Neural progenitor cell (in vitro differentiated cells): ENCODE data around the gene SLC2A13. TPM values are rescaled to one million over a fixed set of nuclear protein-coding genes. Genes with fewer than 3 reads are reported as not detected.

ENCODE experiments used
- DNase-seq: peaks from one replicate; pipeline ENCODE4 v3.0.0-alpha.2; 2016; ENCODE audit warnings: low spot score
- H2AFZ ChIP-seq: fragments of 200-600 bp; sonication (generic); replicated peaks from 2 replicates; pipeline ENCODE4 v1.6.1; 2016; ENCODE audit warnings: antibody characterized with exemption
- H3F3A ChIP-seq: fragments of 200-600 bp; sonication (generic); 2 replicates; pipeline ENCODE4 v1.6.1; 2016; ENCODE audit warnings: antibody characterized with exemption, low read depth
- H3K27ac ChIP-seq: fragments of 200-600 bp; sonication (generic); 2 replicates; pipeline ENCODE4 v1.5.1; 2016; ENCODE audit warnings: mild to moderate bottlenecking
- H3K27me3 ChIP-seq: fragments of 200-600 bp; sonication (generic); 2 replicates; pipeline ENCODE4 v1.6.1; 2016; ENCODE audit warnings: mild to moderate bottlenecking, moderate library complexity
- H3K36me3 ChIP-seq: fragments of 200-600 bp; sonication (generic); 2 replicates; pipeline ENCODE4 v1.5.1; 2016
- H3K4me1 ChIP-seq: fragments of 200-600 bp; sonication (generic); 2 replicates; pipeline ENCODE4 v1.6.1; 2016; ENCODE audit warnings: mixed run types
- H3K4me2 ChIP-seq: fragments of 200-600 bp; sonication (generic); 2 replicates; pipeline ENCODE4 v1.6.1; 2016
- H3K4me3 ChIP-seq: fragments of 200-600 bp; sonication (generic); 2 replicates; pipeline ENCODE4 v1.5.1; 2016
- H3K79me2 ChIP-seq: fragments of 200-600 bp; sonication (generic); 2 replicates; pipeline ENCODE4 v1.6.1; 2016; ENCODE audit warnings: low read depth
- H3K9ac ChIP-seq: fragments of 200-600 bp; sonication (generic); 2 replicates; pipeline ENCODE4 v1.6.1; 2016
- H3K9me3 ChIP-seq: fragments of 200-600 bp; sonication (generic); 2 replicates; pipeline ENCODE4 v1.5.1; 2016; ENCODE audit warnings: low read depth
- H4K20me1 ChIP-seq: fragments of 200-600 bp; sonication (generic); 2 replicates; pipeline ENCODE4 v1.6.1; 2016; ENCODE audit warnings: low read depth
- H3K27ac Mint-ChIP-seq: 3 replicates; pipeline ENCODE4 v1.8.0; 2021; ENCODE audit warnings: mixed read lengths
- H3K27me3 Mint-ChIP-seq: 2 replicates; pipeline ENCODE4 v1.8.0; 2022; ENCODE audit warnings: low read depth, mild to moderate bottlenecking, inconsistent platforms, moderate library complexity, mixed read lengths; ENCODE audit not compliant: insufficient read depth
- H3K36me3 Mint-ChIP-seq: 3 replicates; pipeline ENCODE4 v1.8.0; 2021; ENCODE audit warnings: mixed read lengths
- H3K4me1 Mint-ChIP-seq: 3 replicates; pipeline ENCODE4 v1.8.0; 2021; ENCODE audit warnings: mixed read lengths
- H3K4me3 Mint-ChIP-seq: 3 replicates; pipeline ENCODE4 v1.8.0; 2021; ENCODE audit warnings: mild to moderate bottlenecking, moderate library complexity, mixed read lengths
- H3K9me3 Mint-ChIP-seq: 3 replicates; pipeline ENCODE4 v1.8.0; 2020; ENCODE audit warnings: mixed read lengths
- EZH2 ChIP-seq: fragments of 200-600 bp; sonication (generic); IDR thresholded peaks from 2 replicates; pipeline ENCODE4 v1.6.1; 2017; ENCODE audit warnings: antibody characterized with exemption, mild to moderate bottlenecking, moderate library complexity
- EZH2phosphoT487 ChIP-seq: fragments of 200-600 bp; sonication (generic); IDR thresholded peaks from 2 replicates; pipeline ENCODE4 v1.6.1; 2017; ENCODE audit warnings: antibody characterized with exemption
- total RNA-seq: library from RNA; depleted of rRNA; stranded (reverse); fragments of >200 nt; gene quantifications from 2 replicates; pipeline ENCODE4 v1.2.3, GENCODE V29; 2015; ENCODE audit warnings: low replicate concordance
- TF ChIP-seq, protein P1 (sequence below): fragments of 200-600 bp; sonication (generic); IDR thresholded peaks from 2 replicates; pipeline ENCODE4 v1.5.1; 2017; ENCODE audit warnings: antibody characterized with exemption, mild to moderate bottlenecking

Gene SLC2A13
- total RNA-seq, 1 donor from 2014 or later: 11.1 TPM

- Mint-ChIP-seq H3K4me3 (no peak overlapping the region), H3K9me3 (no peaks in the 10 kb centered on the region), H3K27me3 (no peaks in the 10 kb centered on the region), H3K27ac (no peak overlapping the region), H3K4me1 (peaks cover 14% of the 10 kb centered on the region), H3K36me3 (no peaks in the 10 kb centered on the region)
- Histone ChIP-seq H3F3A (no peaks in the 10 kb centered on the region), H3K4me2 (no peak overlapping the region), H3K9me3 (no peaks in the 10 kb centered on the region), H3K4me3 (no peak overlapping the region), H2AFZ (no peak overlapping the region), H3K36me3 (no peaks in the 10 kb centered on the region), H4K20me1 (no peaks in the 10 kb centered on the region), H3K27ac (no peak overlapping the region), H3K79me2 (no peaks in the 10 kb centered on the region), H3K4me1 (no peaks in the 10 kb centered on the region), H3K9ac (no peak overlapping the region), H3K27me3 (no peaks in the 10 kb centered on the region)
- TF ChIP-seq EZH2 (no peak), EZH2phosphoT487 (no peak)
- TF ChIP-seq, protein P1, sequence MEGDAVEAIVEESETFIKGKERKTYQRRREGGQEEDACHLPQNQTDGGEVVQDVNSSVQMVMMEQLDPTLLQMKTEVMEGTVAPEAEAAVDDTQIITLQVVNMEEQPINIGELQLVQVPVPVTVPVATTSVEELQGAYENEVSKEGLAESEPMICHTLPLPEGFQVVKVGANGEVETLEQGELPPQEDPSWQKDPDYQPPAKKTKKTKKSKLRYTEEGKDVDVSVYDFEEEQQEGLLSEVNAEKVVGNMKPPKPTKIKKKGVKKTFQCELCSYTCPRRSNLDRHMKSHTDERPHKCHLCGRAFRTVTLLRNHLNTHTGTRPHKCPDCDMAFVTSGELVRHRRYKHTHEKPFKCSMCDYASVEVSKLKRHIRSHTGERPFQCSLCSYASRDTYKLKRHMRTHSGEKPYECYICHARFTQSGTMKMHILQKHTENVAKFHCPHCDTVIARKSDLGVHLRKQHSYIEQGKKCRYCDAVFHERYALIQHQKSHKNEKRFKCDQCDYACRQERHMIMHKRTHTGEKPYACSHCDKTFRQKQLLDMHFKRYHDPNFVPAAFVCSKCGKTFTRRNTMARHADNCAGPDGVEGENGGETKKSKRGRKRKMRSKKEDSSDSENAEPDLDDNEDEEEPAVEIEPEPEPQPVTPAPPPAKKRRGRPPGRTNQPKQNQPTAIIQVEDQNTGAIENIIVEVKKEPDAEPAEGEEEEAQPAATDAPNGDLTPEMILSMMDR: no peak
- no peak for DNase-seq
Observed at GRCh38 chr12:40055776-40056175, 50.1 kb downstream of the SLC2A13 start.

GRCh38 chr12:40055228-40055579 is 50.7 kb downstream of the SLC2A13 start:
- Histone ChIP-seq H2AFZ (no peak overlapping the region), H3K4me2 (no peak overlapping the region)

DNA sequence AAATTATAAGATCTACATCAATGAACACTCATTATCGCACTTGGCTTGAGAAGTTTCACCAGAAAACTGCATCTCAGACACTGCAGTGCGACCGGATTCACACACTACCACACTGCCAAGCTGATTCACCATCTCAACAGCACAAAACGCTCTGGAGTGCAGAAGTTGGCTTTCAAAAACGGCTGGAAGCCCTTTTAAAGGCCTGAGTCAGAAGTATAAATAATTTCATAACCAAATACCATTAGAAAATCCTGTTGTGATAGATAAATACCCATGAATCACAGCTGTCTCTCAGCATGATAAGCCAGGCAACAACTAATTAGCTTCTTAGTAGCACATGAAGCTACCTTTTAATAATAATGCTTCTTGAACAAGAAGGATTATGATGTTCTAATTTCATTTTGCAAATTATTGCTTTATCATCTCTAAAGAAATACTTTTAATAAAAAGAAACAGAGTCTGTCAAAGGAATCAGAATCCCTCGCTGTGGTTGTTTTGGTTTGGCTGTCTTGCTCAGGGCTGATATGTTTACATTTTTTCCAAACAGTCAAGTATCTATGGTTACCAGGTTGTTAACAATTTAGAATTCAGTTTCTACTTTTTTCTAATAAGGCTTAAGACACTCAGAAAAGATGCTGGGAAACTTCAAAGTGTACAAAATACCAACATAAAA is 51.2 kb downstream of the SLC2A13 start:
- H3K36me3 Mint-ChIP-seq: no peaks in the 10 kb centered on the region
- H3K36me3 ChIP-seq: no peaks in the 10 kb centered on the region
- no peak overlapping the region for H2AFZ ChIP-seq
- H3K9ac ChIP-seq: no peak overlapping the region
- peak overlapping the region; percentile 76 for H3K27ac Mint-ChIP-seq
- H3K4me3 ChIP-seq: no peak overlapping the region
- no peaks in the 10 kb centered on the region for H3K4me1 ChIP-seq
- no peaks in the 10 kb centered on the region for H3K9me3 Mint-ChIP-seq
- no peak overlapping the region for H3K4me2 ChIP-seq
- DNase-seq: no peak
- H3K79me2 ChIP-seq: no peaks in the 10 kb centered on the region
- no peaks in the 10 kb centered on the region for H3F3A ChIP-seq
- peaks cover 14% of the 10 kb centered on the region for H3K4me1 Mint-ChIP-seq
- H3K9me3 ChIP-seq: no peaks in the 10 kb centered on the region
- TF ChIP-seq EZH2 (no peak), EZH2phosphoT487 (no peak)
- TF ChIP-seq, protein P1: no peak
- no peaks in the 10 kb centered on the region for H3K27me3 ChIP-seq
- no peak overlapping the region for H3K27ac ChIP-seq
- no peaks in the 10 kb centered on the region for H4K20me1 ChIP-seq
- no peak overlapping the region for H3K4me3 Mint-ChIP-seq
- H3K27me3 Mint-ChIP-seq: no peaks in the 10 kb centered on the region

More at GRCh38 chr12:40055228-40055579, 50.7 kb downstream of the SLC2A13 start:
- TF ChIP-seq EZH2phosphoT487 (no peak), EZH2 (no peak)
- TF ChIP-seq, protein P1: no peak
- H3K27me3 ChIP-seq: no peaks in the 10 kb centered on the region
- no peaks in the 10 kb centered on the region for H3F3A ChIP-seq
- Mint-ChIP-seq H3K27ac (no peak overlapping the region), H3K36me3 (no peaks in the 10 kb centered on the region), H3K4me1 (peaks cover 14% of the 10 kb centered on the region), H3K4me3 (no peak overlapping the region), H3K27me3 (no peaks in the 10 kb centered on the region), H3K9me3 (no peaks in the 10 kb centered on the region)
- no peaks in the 10 kb centered on the region for H3K79me2 ChIP-seq
- no peak overlapping the region for H3K4me3 ChIP-seq
- H3K9ac ChIP-seq: no peak overlapping the region
- H3K36me3 ChIP-seq: no peaks in the 10 kb centered on the region
- no peaks in the 10 kb centered on the region for H4K20me1 ChIP-seq
- no peaks in the 10 kb centered on the region for H3K9me3 ChIP-seq
- DNase-seq: no peak
- no peaks in the 10 kb centered on the region for H3K4me1 ChIP-seq
- H3K27ac ChIP-seq: no peak overlapping the region
